GM12872 (cell line): Measurements from ENCODE around the gene CCDC195.

ENCODE experiments used
- TF ChIP-seq, protein P1 (sequence below): IDR thresholded peaks from 3 replicates; pipeline ENCODE4 v1.5.1; 2011; ENCODE audit warnings: low read depth, mild to moderate bottlenecking, low read length, moderate library complexity; ENCODE audit not compliant: insufficient read depth

The CCDC195 gene

DNA sequence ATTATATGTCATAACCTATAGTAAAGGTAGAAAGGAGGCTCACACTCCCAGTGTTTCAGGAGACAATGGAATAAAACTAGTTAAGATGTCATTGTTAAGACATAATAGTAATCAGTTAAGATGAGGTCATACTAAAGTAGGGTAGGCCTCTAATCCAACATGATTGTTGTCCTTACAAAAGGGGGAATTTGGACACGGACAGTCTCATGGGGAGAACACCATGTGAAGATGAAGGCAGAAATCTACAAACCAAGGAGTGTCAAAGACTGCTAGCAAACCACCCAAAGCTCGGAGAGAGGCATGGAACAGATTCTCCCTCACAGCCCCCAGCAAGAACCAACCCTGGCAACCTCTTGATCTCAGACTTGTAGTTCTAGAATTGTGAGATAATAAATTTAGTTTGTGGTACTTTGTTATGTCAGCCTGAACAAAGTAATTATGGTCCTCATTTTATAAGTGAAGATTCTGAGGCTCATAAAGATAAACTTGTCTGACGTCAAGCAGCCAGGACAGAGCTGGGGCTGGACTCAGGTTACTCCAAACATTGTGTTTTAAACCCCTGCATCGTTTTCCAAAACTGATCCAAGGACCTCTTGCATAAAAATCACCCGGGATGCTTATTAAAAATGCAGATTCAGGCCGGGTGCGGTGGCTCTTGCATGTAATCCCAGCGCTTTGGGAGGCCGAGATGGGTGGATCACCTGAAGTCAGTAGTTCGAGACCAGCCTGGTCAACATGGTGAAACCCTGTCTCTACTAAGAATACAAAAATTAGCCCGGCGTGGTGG, 47.8 kb downstream of the CCDC195 start:
- TF ChIP-seq, protein P1, sequence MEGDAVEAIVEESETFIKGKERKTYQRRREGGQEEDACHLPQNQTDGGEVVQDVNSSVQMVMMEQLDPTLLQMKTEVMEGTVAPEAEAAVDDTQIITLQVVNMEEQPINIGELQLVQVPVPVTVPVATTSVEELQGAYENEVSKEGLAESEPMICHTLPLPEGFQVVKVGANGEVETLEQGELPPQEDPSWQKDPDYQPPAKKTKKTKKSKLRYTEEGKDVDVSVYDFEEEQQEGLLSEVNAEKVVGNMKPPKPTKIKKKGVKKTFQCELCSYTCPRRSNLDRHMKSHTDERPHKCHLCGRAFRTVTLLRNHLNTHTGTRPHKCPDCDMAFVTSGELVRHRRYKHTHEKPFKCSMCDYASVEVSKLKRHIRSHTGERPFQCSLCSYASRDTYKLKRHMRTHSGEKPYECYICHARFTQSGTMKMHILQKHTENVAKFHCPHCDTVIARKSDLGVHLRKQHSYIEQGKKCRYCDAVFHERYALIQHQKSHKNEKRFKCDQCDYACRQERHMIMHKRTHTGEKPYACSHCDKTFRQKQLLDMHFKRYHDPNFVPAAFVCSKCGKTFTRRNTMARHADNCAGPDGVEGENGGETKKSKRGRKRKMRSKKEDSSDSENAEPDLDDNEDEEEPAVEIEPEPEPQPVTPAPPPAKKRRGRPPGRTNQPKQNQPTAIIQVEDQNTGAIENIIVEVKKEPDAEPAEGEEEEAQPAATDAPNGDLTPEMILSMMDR = no peak

DNA sequence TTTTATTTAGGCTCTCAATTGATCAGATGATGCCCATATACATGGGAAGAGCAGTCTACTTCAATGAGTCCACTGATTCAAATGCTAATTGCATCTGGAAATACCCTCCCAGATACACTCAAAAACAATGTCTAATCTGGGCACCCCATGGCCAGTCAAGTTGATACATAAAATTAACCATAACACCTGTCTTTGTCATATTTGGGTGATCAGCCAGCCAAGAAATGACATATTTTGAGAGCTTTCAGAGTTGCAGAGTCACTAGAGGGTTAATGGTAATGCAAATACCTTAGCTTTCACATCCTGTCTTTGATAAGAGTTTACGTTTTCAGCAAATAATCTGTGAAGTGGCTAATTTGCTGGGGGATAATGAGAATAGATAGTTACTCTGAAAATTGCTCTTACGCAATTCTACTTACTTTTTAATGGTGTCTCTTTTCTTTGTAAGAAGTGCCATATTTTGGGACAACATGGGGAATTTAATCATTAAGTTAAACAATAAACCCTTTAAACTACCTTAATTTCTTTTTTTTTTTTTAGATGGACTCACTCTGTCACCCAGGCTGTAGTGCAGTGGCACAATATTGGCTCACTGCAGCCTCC, 49.1 kb downstream of the CCDC195 start:
- TF ChIP-seq, protein P1 = no peak

DNA sequence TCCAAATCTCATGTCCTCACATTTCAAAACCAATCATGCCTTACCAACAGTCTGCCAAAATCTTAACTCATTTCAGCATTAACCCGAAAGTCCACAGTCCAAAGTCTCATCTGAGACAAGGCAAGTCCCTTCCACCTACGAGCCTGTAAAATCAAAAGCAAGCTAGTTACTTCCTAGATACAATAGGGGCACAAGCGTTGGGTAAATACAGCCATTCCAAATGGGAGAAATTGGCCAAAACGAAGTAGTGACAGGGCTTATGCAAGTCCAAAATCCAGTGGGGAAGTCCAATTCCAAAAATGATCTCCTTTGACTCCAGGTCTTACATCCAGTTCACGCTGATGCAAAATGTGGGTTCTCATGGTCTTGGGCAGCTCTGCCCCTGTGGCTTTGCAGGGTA, 54.5 kb downstream of the CCDC195 start:
- TF ChIP-seq, protein P1 = 0 out of 3 replicates have a peak, but pooled peaks have one; percentile 8

DNA sequence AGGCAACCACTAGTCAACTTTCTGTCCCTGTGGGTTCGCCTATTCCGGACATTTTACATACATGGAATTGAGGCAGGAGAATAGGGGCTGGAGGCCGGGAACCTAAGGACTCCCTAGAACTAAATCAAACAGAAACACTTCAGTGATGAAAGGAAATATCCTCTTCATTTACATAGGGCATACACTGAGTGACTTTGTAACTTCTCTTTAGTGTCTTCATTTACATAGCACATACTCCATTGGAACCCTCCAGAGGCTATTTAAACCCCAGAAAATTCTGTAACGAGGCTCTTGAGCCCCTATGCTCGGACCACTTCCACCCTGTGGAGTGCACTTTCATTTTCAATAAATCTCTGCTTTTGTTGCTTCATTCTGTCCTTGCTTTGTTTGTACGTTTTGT, 56.5 kb downstream of the CCDC195 start:
- TF ChIP-seq, protein P1 = no peak

DNA sequence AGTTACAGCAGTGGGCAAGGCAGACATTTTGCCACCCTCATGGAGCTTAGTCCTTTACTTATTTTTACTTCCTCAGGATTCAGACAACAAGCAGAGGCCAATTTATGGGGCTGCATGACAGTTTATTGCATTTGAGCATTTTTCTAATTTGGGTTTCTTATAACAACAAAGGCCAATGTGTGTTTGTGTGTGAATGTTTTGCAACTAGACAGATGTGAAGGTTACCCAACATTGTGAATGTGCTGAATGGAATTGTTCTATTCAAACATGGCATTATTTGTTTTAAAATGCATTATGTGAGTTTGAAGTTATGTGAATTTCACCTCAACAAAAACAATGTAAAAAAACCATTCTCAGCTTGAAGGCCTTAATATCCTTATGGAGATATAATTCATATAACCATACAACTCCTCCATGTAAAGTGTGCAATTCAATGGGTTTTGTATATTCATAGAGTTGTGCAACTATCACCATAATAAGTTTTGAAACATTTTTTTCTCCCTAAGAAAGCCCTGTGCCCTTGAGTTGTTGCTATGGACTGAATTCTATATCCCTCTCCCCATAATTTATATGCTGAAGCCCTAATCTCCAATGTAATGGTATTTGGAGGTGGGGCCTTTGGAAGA, 57.3 kb downstream of the CCDC195 start:
- TF ChIP-seq, protein P1 = no peak

DNA sequence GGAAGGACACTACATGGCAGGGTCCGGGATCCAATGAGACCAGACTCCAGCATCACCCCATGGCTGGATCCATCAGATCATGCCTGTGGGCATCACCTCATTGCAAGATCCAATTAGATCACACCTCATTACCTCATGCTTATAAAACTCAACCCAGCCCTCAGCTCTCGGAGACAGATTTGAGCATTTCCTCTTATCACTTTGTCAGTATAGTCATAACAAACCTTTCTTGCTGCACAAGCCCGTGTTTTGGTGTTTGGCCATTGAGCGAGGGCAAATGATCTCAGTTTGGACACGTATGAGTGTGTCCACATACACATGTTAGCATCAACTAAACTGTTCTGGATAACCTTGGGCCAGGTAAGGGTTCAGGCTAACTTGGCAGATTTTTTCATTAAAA, 58.8 kb downstream of the CCDC195 start:
- TF ChIP-seq, protein P1 = no peak

DNA sequence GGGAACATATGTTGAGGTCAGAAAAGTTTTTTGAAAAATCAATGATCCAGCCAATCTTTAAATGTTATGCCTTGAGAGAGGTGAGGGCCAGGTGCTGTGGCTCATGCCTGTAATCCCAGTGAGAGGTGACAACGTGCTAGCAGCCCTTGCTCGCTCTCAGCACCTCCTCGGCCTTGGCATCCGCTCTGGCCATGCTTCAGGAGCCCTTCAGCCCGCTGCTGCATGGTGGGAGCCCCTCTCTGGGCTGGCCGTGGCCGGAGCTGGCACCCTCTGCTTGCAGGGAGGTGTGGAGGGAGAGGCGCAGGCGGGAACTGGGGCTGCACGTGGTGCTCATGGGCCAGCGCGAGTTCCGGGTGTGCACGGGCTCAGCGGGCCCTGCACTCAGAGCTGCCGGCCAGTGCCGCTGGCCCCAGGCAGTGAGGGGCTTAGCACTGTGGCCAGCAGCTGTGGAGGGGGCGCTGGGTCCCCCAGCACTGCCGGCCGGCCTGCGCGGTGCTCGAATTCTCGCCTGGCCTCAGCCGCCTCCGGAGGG, 61.1 kb downstream of the CCDC195 start:
- TF ChIP-seq, protein P1 = no peak
